Measurements from ENCODE around the gene PTPN5. TPM values are rescaled to one million over a fixed set of nuclear protein-coding genes. Genes with fewer than 3 reads are reported as not detected.
"Not testable (repeated sequence)": the region's sequence is repeated elsewhere in the genome, so short reads cannot be mapped to it uniquely, and the experiment has no call there.

PTPN5 gene
- polyA plus RNA-seq, 1 donor: 0.20 TPM

DNA sequence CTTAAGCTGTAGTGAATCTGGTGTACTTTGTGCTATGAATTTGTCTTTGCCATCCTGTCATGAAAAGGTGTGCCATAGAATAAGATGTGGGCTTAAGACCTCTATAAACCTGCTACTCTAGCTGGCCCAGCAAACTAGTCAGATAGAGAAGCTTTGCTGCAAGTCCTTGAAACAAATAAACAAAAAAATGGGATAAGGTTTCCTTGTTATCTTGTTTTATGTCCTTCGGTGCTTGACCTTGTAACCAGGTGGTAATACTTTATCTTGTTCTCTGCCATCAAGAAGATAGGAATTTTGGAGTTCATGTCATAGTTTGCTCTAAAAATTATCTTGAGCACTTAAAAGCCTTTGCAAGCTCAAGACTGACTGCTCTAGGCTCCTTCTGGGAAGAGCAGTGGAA lies 107.3 kb downstream of the PTPN5 start:
- no peak for DNase-seq (ENCODE audit: low read depth)

DNA sequence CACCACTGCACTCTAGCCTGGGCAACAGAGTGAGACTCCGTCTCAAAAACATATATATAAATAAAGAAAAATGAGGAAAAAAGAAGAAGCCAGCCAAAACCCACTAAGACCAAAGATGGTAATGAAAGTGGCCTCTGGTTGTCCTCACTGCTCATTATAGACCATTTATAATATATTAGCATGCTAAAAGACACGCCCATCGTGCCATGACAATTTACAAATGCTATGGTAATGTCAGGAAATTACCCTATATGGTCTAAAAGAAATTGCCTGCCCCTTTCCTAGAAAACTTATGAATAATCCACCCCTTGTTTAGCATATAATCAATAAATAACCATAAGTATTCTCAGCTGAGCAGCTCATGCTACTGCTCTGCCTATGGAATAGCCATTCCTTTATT lies 109.1 kb downstream of the PTPN5 start:
- no peak for DNase-seq (ENCODE audit: low read depth)

DNA sequence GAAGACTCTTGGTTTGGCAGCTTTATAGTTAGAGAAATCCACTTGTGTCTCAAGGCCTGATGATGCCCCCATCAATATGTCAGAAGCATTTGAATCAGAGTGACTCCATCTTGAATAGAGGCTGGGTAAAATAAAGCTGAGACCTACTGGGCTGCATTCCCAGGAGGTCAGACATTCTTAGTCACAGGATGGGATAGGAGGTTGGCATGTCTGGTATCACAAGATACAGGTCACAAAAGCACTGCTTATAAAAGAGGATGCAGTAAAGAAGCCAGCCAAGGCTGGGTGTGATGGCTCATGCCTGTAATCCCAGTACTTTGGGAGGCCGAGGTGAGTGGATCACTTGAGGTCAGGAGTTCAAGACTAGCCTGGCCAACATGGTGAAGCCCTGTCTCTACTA lies 109.6 kb downstream of the PTPN5 start:
- not testable (repeated sequence) for DNase-seq (ENCODE audit: low read depth)

Other genes starting within 250 kb of the PTPN5 start
- gene UEVLD, start 203.1 kb downstream of the PTPN5 start, polyA plus RNA-seq (ENCODE audit: insufficient read length): 14.3 TPM
- 5.9 TPM for gene MISFA, start 192.0 kb downstream of the PTPN5 start, polyA plus RNA-seq (ENCODE audit: insufficient read length)
- 17.1 TPM for gene SPTY2D1, start 157.5 kb downstream of the PTPN5 start, polyA plus RNA-seq (ENCODE audit: insufficient read length)
- 3.8 TPM for gene TMEM86A, start 93.0 kb downstream of the PTPN5 start, polyA plus RNA-seq (ENCODE audit: insufficient read length)
- 11.8 TPM for gene IGSF22, start 65.6 kb downstream of the PTPN5 start, polyA plus RNA-seq (ENCODE audit: insufficient read length)
- gene MRGPRX1, start 147.6 kb upstream of the PTPN5 start, polyA plus RNA-seq (ENCODE audit: insufficient read length): not detected

All from forelimb muscle (tissue), 1 donor.